Type B pancreatic cell (in vitro differentiated cells): ENCODE results near the gene PTOV1. TPM values are rescaled to one million over a fixed set of nuclear protein-coding genes. Genes with fewer than 3 reads are reported as not detected.

Experiments
- DNase-seq: peaks from one replicate; pipeline ENCODE4 v3.0.0; 2021; ENCODE audit warnings: mixed read lengths; ENCODE audit not compliant: unreplicated experiment; ENCODE audit errors: extremely low spot score
- H3K27ac Mint-ChIP-seq: 2 replicates; pipeline ENCODE4 v1.8.0; 2021; ENCODE audit warnings: mild to moderate bottlenecking, mixed read lengths
- H3K27me3 Mint-ChIP-seq: 2 replicates; pipeline ENCODE4 v1.8.0; 2021; ENCODE audit warnings: mixed read lengths
- H3K36me3 Mint-ChIP-seq: 2 replicates; pipeline ENCODE4 v1.8.0; 2021; ENCODE audit warnings: mixed read lengths
- H3K4me1 Mint-ChIP-seq: one replicate; pipeline ENCODE4 v1.8.0; 2021; ENCODE audit warnings: mixed read lengths; ENCODE audit not compliant: unreplicated experiment
- H3K4me3 Mint-ChIP-seq: 2 replicates; pipeline ENCODE4 v1.8.0; 2021; ENCODE audit warnings: mild to moderate bottlenecking, mixed read lengths
- H3K9me3 Mint-ChIP-seq: 2 replicates; pipeline ENCODE4 v1.8.0; 2021; ENCODE audit warnings: mixed read lengths
- microRNA-seq: library from miRNA; unstranded; fragments of <30 nt; microRNA quantifications from one replicate; pipeline ENCODE4, GENCODE V29; 2020
- total RNA-seq: library from RNA; stranded (reverse); gene quantifications from 2 replicates; pipeline ENCODE4 v1.2.1, GENCODE V29; 2021; ENCODE audit warnings: low replicate concordance
- TF ChIP-seq, protein P1 (sequence below): fragments of 200-600 bp; sonication (generic); conservative IDR thresholded peaks from 2 replicates; pipeline ENCODE4 v1.5.0; 2021; ENCODE audit warnings: antibody characterized with exemption, mild to moderate bottlenecking

The PTOV1 gene
- total RNA-seq, 1 donor from 2014 or later: 388 TPM

GRCh38 chr19:49906879-49907564 is 56.1 kb downstream of the PTOV1 start:
- no peak overlapping the region for H3K27ac Mint-ChIP-seq
- no peak overlapping the region for H3K4me3 Mint-ChIP-seq
- peaks cover 11% of the 10 kb centered on the region for H3K4me1 Mint-ChIP-seq
- no peaks in the 10 kb centered on the region for H3K27me3 Mint-ChIP-seq
- H3K36me3 Mint-ChIP-seq: peaks cover 13% of the 10 kb centered on the region
- TF ChIP-seq, protein P1, sequence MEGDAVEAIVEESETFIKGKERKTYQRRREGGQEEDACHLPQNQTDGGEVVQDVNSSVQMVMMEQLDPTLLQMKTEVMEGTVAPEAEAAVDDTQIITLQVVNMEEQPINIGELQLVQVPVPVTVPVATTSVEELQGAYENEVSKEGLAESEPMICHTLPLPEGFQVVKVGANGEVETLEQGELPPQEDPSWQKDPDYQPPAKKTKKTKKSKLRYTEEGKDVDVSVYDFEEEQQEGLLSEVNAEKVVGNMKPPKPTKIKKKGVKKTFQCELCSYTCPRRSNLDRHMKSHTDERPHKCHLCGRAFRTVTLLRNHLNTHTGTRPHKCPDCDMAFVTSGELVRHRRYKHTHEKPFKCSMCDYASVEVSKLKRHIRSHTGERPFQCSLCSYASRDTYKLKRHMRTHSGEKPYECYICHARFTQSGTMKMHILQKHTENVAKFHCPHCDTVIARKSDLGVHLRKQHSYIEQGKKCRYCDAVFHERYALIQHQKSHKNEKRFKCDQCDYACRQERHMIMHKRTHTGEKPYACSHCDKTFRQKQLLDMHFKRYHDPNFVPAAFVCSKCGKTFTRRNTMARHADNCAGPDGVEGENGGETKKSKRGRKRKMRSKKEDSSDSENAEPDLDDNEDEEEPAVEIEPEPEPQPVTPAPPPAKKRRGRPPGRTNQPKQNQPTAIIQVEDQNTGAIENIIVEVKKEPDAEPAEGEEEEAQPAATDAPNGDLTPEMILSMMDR: no peak
- H3K9me3 Mint-ChIP-seq: no peaks in the 10 kb centered on the region
- no peak for DNase-seq

DNA sequence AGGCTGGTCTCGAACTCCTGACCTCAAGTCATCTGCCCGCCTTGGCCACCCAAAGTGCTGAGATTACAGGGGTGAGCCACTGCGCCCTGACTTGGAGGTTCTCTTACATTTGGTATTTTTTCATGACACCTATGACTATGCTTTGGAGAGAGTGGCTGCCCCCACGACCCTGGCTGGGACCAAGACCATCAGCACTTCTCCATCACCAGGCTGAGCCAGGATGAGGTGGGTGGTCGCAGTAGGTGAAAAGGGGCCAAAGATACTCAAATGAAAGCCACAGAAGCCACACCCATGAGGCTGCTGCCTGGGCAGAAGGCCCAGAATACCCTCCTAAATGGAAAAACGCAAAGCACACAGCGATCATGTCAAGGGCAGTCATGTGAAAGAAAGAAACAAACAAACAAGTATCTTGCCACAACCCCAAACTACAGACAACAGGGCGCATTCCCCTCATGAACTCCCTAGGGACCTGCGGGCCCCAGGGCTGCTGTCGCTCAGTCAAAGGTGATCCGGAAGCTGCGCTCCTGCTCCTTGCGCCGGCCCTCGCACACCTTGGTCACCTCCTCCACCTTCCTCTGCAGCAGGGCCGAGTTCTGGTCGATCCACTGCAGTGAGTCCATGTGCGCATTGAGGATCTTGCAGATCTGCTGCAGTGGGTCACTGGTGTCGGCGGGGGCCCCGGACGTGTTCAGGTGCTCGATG is 56.9 kb downstream of the PTOV1 start:
- H3K9me3 Mint-ChIP-seq: no peaks in the 10 kb centered on the region
- no peak for DNase-seq
- H3K27ac Mint-ChIP-seq: no peak overlapping the region
- TF ChIP-seq, protein P1: no peak
- H3K36me3 Mint-ChIP-seq: peaks cover 16% of the 10 kb centered on the region
- no peaks in the 10 kb centered on the region for H3K27me3 Mint-ChIP-seq
- no peak overlapping the region for H3K4me3 Mint-ChIP-seq
- peaks cover 13% of the 10 kb centered on the region for H3K4me1 Mint-ChIP-seq

- H3K4me3 Mint-ChIP-seq: no peak overlapping the region
- H3K9me3 Mint-ChIP-seq: no peaks in the 10 kb centered on the region
- peaks cover 22% of the 10 kb centered on the region for H3K4me1 Mint-ChIP-seq
- no peak for DNase-seq
- H3K27ac Mint-ChIP-seq: no peak overlapping the region
- TF ChIP-seq, protein P1: no peak
- H3K27me3 Mint-ChIP-seq: no peaks in the 10 kb centered on the region
- H3K36me3 Mint-ChIP-seq: peaks cover 24% of the 10 kb centered on the region
Observed at GRCh38 chr19:49908480-49909420, 57.8 kb downstream of the PTOV1 start.

- Mint-ChIP-seq H3K4me1 (peaks cover 22% of the 10 kb centered on the region), H3K4me3 (no peak overlapping the region), H3K36me3 (peaks cover 30% of the 10 kb centered on the region), H3K27me3 (no peaks in the 10 kb centered on the region), H3K9me3 (peaks cover under 1% of the 10 kb centered on the region), H3K27ac (no peak overlapping the region)
- DNase-seq: no peak
- TF ChIP-seq, protein P1: no peak
Observed at GRCh38 chr19:49910179-49910578, 59.2 kb downstream of the PTOV1 start.

Small RNA genes within 50 kb of the gene (microRNA-seq; reads per million reads assigned to microRNA genes)
- gene MIR4749: 3.3 reads per million, percentile 8 among the genes with 10 or more reads in this experiment
- 3.9 reads per million, percentile 13 among the genes with 10 or more reads in this experiment for gene MIR4750
- gene MIR6800: 1.1 reads per million

Other genes starting within 250 kb of the PTOV1 start
- gene RRAS, start 211.0 kb upstream of the PTOV1 start, total RNA-seq: 10.6 and 16.0 TPM in 2 replicates
- 75.0 and 78.1 TPM in 2 replicates for gene SCAF1, start 208.9 kb upstream of the PTOV1 start, total RNA-seq
- gene IRF3, start 185.3 kb upstream of the PTOV1 start, total RNA-seq: 81.4 and 86.6 TPM in 2 replicates
- gene BCL2L12, start 185.2 kb upstream of the PTOV1 start, total RNA-seq: 40.8 and 49.2 TPM in 2 replicates
- gene PRMT1, start 173.9 kb upstream of the PTOV1 start, total RNA-seq: 131 and 195 TPM in 2 replicates
- 1.7 and 3.2 TPM in 2 replicates for gene ADM5, start 161.6 kb upstream of the PTOV1 start, total RNA-seq
- gene CPT1C, start 160.0 kb upstream of the PTOV1 start, total RNA-seq: 7.8 and 65.0 TPM in 2 replicates
- not detected in 2 replicates for gene TSKS, start 87.9 kb upstream of the PTOV1 start, total RNA-seq
- 75.2 and 82.9 TPM in 2 replicates for gene AP2A1, start 84.2 kb upstream of the PTOV1 start, total RNA-seq
- gene FUZ, start 37.9 kb upstream of the PTOV1 start, total RNA-seq: 26.8 and 29.3 TPM in 2 replicates
- 88.5 and 88.9 TPM in 2 replicates for gene MED25, start 32.9 kb upstream of the PTOV1 start, total RNA-seq
- gene PNKP, start 16.4 kb downstream of the PTOV1 start, total RNA-seq: 72.3 and 125 TPM in 2 replicates
- gene AKT1S1, start 26.2 kb downstream of the PTOV1 start, total RNA-seq: 35.8 and 40.1 TPM in 2 replicates
- 33.9 and 45.9 TPM in 2 replicates for gene TBC1D17, start 26.5 kb downstream of the PTOV1 start, total RNA-seq
- 0.58 and 0.74 TPM in 2 replicates for gene IL4I1, start 45.7 kb downstream of the PTOV1 start, total RNA-seq
- 18.1 and 21.4 TPM in 2 replicates for gene ATF5, start 78.0 kb downstream of the PTOV1 start, total RNA-seq
- 77.4 and 88.8 TPM in 2 replicates for gene NUP62, start 78.3 kb downstream of the PTOV1 start, total RNA-seq
- gene SIGLEC11, start 110.0 kb downstream of the PTOV1 start, total RNA-seq: 0.27 and 0.36 TPM in 2 replicates
- gene VRK3, start 174.2 kb downstream of the PTOV1 start, total RNA-seq: 44.6 and 51.9 TPM in 2 replicates
- 13.4 and 14.3 TPM in 2 replicates for gene ZNF473, start 174.8 kb downstream of the PTOV1 start, total RNA-seq